Activated CD4-positive, alpha-beta memory T cell treated with anti-CD3 and anti-CD28 coated beads, Interleukin-2, amount 10 ng/mL, durations not matched to agents 7 days and 5 days (primary cell): ENCODE results near the gene SPTB. TPM values are rescaled to one million over a fixed set of nuclear protein-coding genes. Genes with fewer than 3 reads are reported as not detected.
"Not testable (repeated sequence)": the region's sequence is repeated elsewhere in the genome, so short reads cannot be mapped to it uniquely, and the experiment has no call there.

Source experiments
- CTCF ChIA-PET: fragments of 350-600 bp; sonication (Branson Sonifier 250); formaldehyde crosslinking; loops from one replicate; lab custom pipeline; 2021; ENCODE audit warnings: antibody characterized with exemption, inconsistent platforms; lab: Charles Lee
- POLR2A ChIA-PET: fragments of 350-600 bp; sonication (Branson Sonifier 250); formaldehyde crosslinking; loops from one replicate; lab custom pipeline; 2021; ENCODE audit warnings: antibody characterized with exemption; lab: Charles Lee
- DNase-seq: peaks from one replicate; pipeline ENCODE4 v3.0.0-alpha.2; 2020
- H3K27ac Mint-ChIP-seq: one replicate; pipeline ENCODE4 v1.8.0; 2021; ENCODE audit warnings: mild to moderate bottlenecking, mixed read lengths
- H3K27me3 Mint-ChIP-seq: one replicate; pipeline ENCODE4 v1.8.0; 2021; ENCODE audit warnings: mixed read lengths
- H3K36me3 Mint-ChIP-seq: one replicate; pipeline ENCODE4 v1.8.0; 2021; ENCODE audit warnings: low read depth, mixed read lengths
- H3K4me1 Mint-ChIP-seq: one replicate; pipeline ENCODE4 v1.8.0; 2021; ENCODE audit warnings: mixed read lengths
- H3K4me3 Mint-ChIP-seq: one replicate; pipeline ENCODE4 v1.8.0; 2021; ENCODE audit warnings: mild to moderate bottlenecking, mixed read lengths
- H3K9me3 Mint-ChIP-seq: one replicate; pipeline ENCODE4 v1.8.0; 2021; ENCODE audit warnings: mixed read lengths
- total RNA-seq, 2 experiments: library from RNA; stranded (reverse); gene quantifications; one replicate each; pipeline ENCODE4 v1.2.3, GENCODE V29; 2021

Gene SPTB
- total RNA-seq, 2 experiments from 2014 or later = 0.08 to 0.10 TPM

GRCh38 chr14:64914237-64915028, 34.7 kb upstream of the SPTB start, which contains the start of gene CHURC1:
CHURC1 (plus strand) TSS chr14:64914455; CDS start chr14:64914496, 41 bp downstream.
- Mint-ChIP-seq H3K9me3 (no peaks in the 10 kb centered on the region), H3K4me3 (peak within 1 kb of the TSS; percentile 81), H3K27ac (peak within 1 kb of the TSS; percentile 84), H3K4me1 (peaks cover 37% of the 10 kb centered on the region), H3K36me3 (peaks cover 20% of the 10 kb centered on the region), H3K27me3 (peaks cover 10% of the 10 kb centered on the region)
- CTCF ChIA-PET = interaction anchor here (0.7 to 2.6 kb wide), 5 partner anchors 11 to 278 kb away, joined by 3 to 15 read pairs (median 3); no protein-coding TSS in a partner anchor
- DNase-seq = peak; percentile 96
- POLR2A ChIA-PET = interaction anchor here (0.7 to 3.5 kb wide), 19 partner anchors 12 to 527 kb away, joined by 3 to 60 read pairs (median 4); partner anchors contain the start of genes FNTB, GPX2 and ZBTB25

GRCh38 chr14:64913477-64913876, 33.8 kb upstream of the SPTB start:
- ChIA-PET CTCF (interaction anchor here (2.6 kb wide), 1 partner anchor 12 kb away, joined by 15 read pairs; no protein-coding TSS in a partner anchor), POLR2A (interaction anchor here (1.2 to 3.5 kb wide), 3 partner anchors 13 to 58 kb away, joined by 4 to 60 read pairs (median 5); no protein-coding TSS in a partner anchor)
- peaks cover 14% of the 10 kb centered on the region for H3K27me3 Mint-ChIP-seq
- peaks cover 17% of the 10 kb centered on the region for H3K36me3 Mint-ChIP-seq
- peak overlapping the region; percentile 81 for H3K4me3 Mint-ChIP-seq
- DNase-seq, H3K27ac Mint-ChIP-seq, H3K9me3 Mint-ChIP-seq: not testable (repeated sequence)
- peaks cover 35% of the 10 kb centered on the region for H3K4me1 Mint-ChIP-seq

DNA sequence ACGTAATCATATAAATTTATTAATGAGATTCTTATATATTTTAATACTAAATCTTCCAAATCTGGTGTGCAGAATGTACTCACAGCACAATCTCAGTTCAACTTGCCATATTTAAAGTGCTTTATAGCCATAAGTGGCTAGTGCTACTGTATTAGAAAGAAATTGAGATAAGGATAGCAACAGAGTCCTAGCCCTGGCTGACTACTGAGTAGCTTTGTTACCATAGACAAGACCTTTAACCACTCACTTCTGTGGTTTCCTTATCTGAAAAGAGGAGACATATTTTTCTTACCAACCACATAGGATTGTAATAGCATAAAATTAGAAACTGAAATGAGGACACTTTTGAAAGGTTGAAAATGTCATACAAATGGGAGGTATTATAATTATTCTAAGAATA, 32.6 kb upstream of the SPTB start:
- Mint-ChIP-seq H3K9me3 (no peaks in the 10 kb centered on the region), H3K36me3 (peaks cover 12% of the 10 kb centered on the region), H3K27ac (no peak overlapping the region), H3K4me3 (no peak overlapping the region), H3K4me1 (peaks cover 27% of the 10 kb centered on the region), H3K27me3 (peaks cover 19% of the 10 kb centered on the region)
- CTCF ChIA-PET = interaction anchor here (0.7 to 1.3 kb wide), 3 partner anchors 21 to 299 kb away, joined by 3 to 5 read pairs (median 3); no protein-coding TSS in a partner anchor
- POLR2A ChIA-PET = interaction anchor here (1.4 kb wide), 1 partner anchor 113 kb away, joined by 3 read pairs; no protein-coding TSS in a partner anchor
- DNase-seq = no peak

DNA sequence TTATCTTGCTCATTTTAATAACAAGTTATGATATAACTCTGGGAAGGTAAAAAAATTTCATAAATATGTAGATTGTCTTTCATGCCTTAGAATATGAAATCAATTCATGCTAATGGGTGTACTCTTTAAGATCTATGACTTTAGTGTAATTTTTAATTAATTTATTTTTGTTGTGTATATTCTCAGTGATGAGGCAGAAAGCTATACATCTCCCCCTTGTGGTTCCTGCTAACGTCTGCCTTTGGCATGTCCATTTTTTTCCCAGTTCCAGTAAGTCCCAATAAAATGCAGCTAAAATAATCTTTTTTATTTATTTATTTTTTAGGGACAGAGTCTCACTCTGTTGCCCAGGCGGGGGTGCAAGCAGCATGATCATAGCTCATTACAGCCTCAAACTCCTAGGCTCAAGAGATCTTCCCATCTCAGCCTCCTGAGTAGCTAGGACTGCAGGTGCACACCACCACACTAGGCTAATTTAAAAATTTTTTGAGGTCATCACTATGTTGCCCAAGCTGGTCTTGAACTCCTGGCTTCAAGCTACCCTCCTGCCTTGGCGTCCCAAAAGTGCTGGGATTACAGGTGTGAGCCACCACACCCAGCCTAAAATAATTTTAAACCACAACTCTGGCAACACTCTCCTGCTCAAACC, 31.3 kb upstream of the SPTB start:
- H3K4me1 Mint-ChIP-seq = peaks cover 22% of the 10 kb centered on the region
- DNase-seq = no peak
- H3K9me3 Mint-ChIP-seq = no peaks in the 10 kb centered on the region
- no peak overlapping the region for H3K4me3 Mint-ChIP-seq
- H3K36me3 Mint-ChIP-seq = peaks cover 9% of the 10 kb centered on the region
- peaks cover 24% of the 10 kb centered on the region for H3K27me3 Mint-ChIP-seq
- CTCF ChIA-PET = interaction anchor here (0.5 to 2.6 kb wide), 11 partner anchors 10 to 471 kb away, joined by 3 to 7 read pairs (median 5); partner anchors contain the start of gene SPTB
- POLR2A ChIA-PET = no interaction called here
- no peak overlapping the region for H3K27ac Mint-ChIP-seq

DNA sequence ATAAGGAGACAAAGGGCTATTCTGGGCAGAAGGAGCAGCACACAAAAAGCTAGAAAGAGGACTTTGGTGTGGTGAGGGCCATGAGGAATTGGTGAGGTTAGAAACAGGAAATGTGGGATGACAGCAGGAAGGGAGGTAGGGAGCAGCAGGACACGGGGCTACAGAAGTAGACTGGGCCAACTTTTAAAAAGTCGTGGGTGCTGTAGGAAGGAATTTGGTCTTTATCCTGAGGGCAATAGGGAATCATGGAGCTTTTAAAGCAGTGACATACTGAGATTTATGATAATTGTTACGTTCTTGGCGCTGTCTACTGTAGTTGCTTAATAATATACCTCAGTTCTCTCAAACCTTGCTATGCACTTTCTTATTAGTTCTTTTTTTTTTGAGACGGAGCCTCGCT, 26.3 kb upstream of the SPTB start:
- H3K4me1 Mint-ChIP-seq = no peaks in the 10 kb centered on the region
- no peaks in the 10 kb centered on the region for H3K36me3 Mint-ChIP-seq
- H3K27me3 Mint-ChIP-seq = peaks cover 40% of the 10 kb centered on the region
- H3K4me3 Mint-ChIP-seq = no peak overlapping the region
- POLR2A ChIA-PET = interaction anchor here (0.7 to 1.6 kb wide), 2 partner anchors 22 to 390 kb away, joined by 3 read pairs; no protein-coding TSS in a partner anchor
- no peak overlapping the region for H3K27ac Mint-ChIP-seq
- no peak for DNase-seq
- CTCF ChIA-PET = interaction anchor here (0.6 kb wide), 1 partner anchor 69 kb away, joined by 4 read pairs; no protein-coding TSS in a partner anchor
- H3K9me3 Mint-ChIP-seq = no peaks in the 10 kb centered on the region

DNA sequence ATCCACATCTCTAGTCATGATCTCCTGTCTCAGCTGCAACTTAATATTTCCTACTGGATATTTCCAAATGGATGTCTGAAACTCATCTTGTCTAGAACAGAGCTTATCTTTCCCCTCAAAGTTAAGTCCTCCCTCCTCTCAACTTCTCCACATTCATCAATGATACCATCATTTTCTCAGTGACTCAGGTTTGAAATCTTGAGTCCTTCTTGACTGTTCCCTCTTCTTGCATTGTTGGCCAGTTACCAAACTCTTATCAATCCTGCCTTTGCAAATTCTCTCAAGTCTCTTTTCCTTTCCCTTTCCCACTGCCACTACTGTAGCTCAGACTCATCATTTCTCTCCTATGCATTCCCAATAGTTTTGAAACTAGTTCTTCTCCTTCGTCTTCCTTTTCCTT, 20.3 kb upstream of the SPTB start:
- H3K9me3 Mint-ChIP-seq = no peaks in the 10 kb centered on the region
- ChIA-PET POLR2A (no interaction called here), CTCF (interaction anchor here (0.8 to 2.4 kb wide), 3 partner anchors 8 to 227 kb away, joined by 3 to 12 read pairs (median 4); no protein-coding TSS in a partner anchor)

DNA sequence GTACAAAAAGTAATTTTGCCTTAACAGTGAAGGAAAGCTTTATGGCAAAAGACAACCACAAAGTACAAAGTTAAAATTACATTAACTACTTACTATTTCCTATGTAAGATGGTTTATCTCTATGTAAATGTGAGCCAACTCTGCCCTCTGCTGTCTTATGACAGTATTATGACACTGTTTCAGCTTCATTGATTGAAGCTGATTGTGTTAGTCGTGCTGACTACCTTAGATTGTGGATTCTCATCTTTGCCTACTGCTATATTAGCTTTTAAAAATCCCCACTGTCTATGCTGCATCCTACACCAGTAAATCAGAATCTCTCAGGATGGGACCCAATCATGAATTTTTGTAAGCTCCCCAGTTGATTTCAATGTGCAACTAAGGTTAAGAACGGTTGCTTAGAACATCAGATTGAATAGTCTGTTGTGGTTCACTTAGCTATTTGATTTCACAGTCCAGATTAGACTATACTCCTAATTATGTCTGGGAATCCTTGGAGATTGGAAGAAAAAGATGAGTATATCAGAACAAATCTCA, 12.2 kb upstream of the SPTB start:
- Mint-ChIP-seq H3K4me1 (no peaks in the 10 kb centered on the region), H3K9me3 (no peaks in the 10 kb centered on the region), H3K36me3 (no peaks in the 10 kb centered on the region), H3K4me3 (no peak overlapping the region), H3K27me3 (peaks cover 22% of the 10 kb centered on the region), H3K27ac (no peak overlapping the region)
- peak; percentile 32 for DNase-seq
- ChIA-PET POLR2A (interaction anchor here (0.7 to 1.2 kb wide), 5 partner anchors 9 to 223 kb away, joined by 3 to 5 read pairs (median 3); partner anchors contain the start of gene CHURC1), CTCF (interaction anchor here (0.6 to 5.8 kb wide), 54 partner anchors 9 to 548 kb away, joined by 3 to 77 read pairs (median 4); partner anchors contain the start of genes FNTB and SPTB)

More for the DNA sequence above, 20.3 kb upstream of the SPTB start:
- Mint-ChIP-seq H3K27me3 (peaks cover 40% of the 10 kb centered on the region), H3K4me3 (no peak overlapping the region), H3K36me3 (no peaks in the 10 kb centered on the region), H3K4me1 (no peaks in the 10 kb centered on the region), H3K27ac (no peak overlapping the region)
- no peak for DNase-seq

DNA sequence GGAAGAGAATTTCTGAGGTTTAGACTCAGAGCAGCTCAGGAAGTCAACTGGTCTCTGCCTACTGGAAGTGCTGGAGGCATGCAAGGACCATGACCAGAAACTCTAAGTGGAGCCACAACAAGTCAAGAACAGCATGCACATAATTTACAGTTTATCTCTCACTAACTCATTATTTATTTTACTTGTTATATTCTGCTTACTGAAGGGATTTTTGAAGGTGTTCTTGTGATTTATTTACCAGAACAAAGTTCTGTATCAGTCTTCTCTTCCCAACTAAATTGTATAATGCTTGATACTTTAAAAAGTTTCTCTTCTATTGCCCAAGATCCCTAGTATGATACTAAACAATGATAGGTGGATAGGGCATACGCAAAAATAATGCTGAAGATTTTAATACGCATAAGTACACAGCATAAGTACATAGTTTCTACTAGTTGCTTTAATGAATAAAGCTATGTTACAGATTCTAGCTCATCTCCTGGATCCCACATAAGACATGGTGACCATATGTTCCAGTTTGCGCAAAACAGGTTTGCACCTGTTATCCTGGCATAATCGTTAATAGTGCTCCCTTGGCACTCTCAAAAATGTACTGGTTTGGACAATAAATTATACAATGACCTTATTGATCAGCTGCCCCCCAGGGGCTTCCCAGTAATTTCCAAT, 11.6 kb upstream of the SPTB start:
- no peaks in the 10 kb centered on the region for H3K36me3 Mint-ChIP-seq
- CTCF ChIA-PET = interaction anchor here (0.7 to 5.8 kb wide), 45 partner anchors 9 to 515 kb away, joined by 3 to 77 read pairs (median 4); partner anchors contain the start of genes FNTB and SPTB

GRCh38 chr14:64889352-64889751, 9.6 kb upstream of the SPTB start:
- ChIA-PET CTCF (interaction anchor here (0.7 to 5.8 kb wide), 5 partner anchors 8 to 349 kb away, joined by 3 to 77 read pairs (median 5); partner anchors contain the start of genes HSPA2 and SPTB), POLR2A (no interaction called here)
- no peaks in the 10 kb centered on the region for H3K9me3 Mint-ChIP-seq
- H3K27me3 Mint-ChIP-seq = peaks cover 26% of the 10 kb centered on the region
- H3K4me1 Mint-ChIP-seq = no peaks in the 10 kb centered on the region
- DNase-seq = no peak
- no peak overlapping the region for H3K27ac Mint-ChIP-seq
- H3K36me3 Mint-ChIP-seq = no peaks in the 10 kb centered on the region
- H3K4me3 Mint-ChIP-seq = no peak overlapping the region

More for the DNA sequence above, 11.6 kb upstream of the SPTB start:
- Mint-ChIP-seq H3K4me1 (no peaks in the 10 kb centered on the region), H3K9me3 (no peaks in the 10 kb centered on the region), H3K27me3 (peaks cover 19% of the 10 kb centered on the region), H3K4me3 (no peak overlapping the region), H3K27ac (no peak overlapping the region)
- no peak for DNase-seq
- POLR2A ChIA-PET = interaction anchor here (0.7 to 1.2 kb wide), 5 partner anchors 9 to 223 kb away, joined by 3 to 5 read pairs (median 3); partner anchors contain the start of gene CHURC1

- H3K9me3 Mint-ChIP-seq = no peaks in the 10 kb centered on the region
- H3K27me3 Mint-ChIP-seq = peaks cover 47% of the 10 kb centered on the region
- no peak for DNase-seq
- ChIA-PET CTCF (interaction anchor here (2.1 kb wide), 1 partner anchor 62 kb away, joined by 6 read pairs; no protein-coding TSS in a partner anchor), POLR2A (no interaction called here)
- H3K27ac Mint-ChIP-seq = no peak overlapping the region
- no peak overlapping the region for H3K4me3 Mint-ChIP-seq
- peaks cover 10% of the 10 kb centered on the region for H3K4me1 Mint-ChIP-seq
- no peaks in the 10 kb centered on the region for H3K36me3 Mint-ChIP-seq
These were observed 5.9 kb upstream of the SPTB start for GRCh38 chr14:64885559-64885958.

GRCh38 chr14:64880221-64881121, 764 bp upstream of the SPTB start:
- H3K9me3 Mint-ChIP-seq = no peaks in the 10 kb centered on the region
- peaks cover 68% of the 10 kb centered on the region for H3K27me3 Mint-ChIP-seq
- peak; percentile 63 for DNase-seq
- ChIA-PET POLR2A (no interaction called here), CTCF (interaction anchor here (0.7 to 4.1 kb wide), 4 partner anchors 11 to 57 kb away, joined by 3 to 54 read pairs (median 8); no protein-coding TSS in a partner anchor)
- peaks cover 11% of the 10 kb centered on the region for H3K4me1 Mint-ChIP-seq
- H3K27ac Mint-ChIP-seq = no peak overlapping the region
- H3K36me3 Mint-ChIP-seq = no peaks in the 10 kb centered on the region
- H3K4me3 Mint-ChIP-seq = peak overlapping the region; percentile 73
